ENCODE results near the gene PIAS4. TPM values are rescaled to one million over a fixed set of nuclear protein-coding genes. Genes with fewer than 3 reads are reported as not detected.

Gene PIAS4
- total RNA-seq, 1 donor from 2014 or later = 48.0 TPM

DNA sequence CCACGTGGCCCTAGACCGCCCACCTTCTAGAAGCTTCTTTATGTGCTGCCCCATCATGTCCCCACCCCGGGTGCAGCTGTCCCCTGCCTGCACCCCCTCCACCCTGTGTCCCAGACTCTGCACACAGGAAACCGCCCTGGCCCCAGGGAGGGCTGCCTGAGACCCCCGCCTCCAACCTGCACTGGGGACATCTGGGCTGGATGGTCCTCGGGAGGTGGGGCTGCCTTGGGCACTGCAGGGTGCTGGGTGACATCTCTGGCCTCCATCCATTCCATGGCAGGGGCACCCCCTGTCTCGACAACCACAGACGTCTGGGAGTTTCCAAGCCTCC is 77.0 kb downstream of the PIAS4 start:
- TF ChIP-seq, protein P1, sequence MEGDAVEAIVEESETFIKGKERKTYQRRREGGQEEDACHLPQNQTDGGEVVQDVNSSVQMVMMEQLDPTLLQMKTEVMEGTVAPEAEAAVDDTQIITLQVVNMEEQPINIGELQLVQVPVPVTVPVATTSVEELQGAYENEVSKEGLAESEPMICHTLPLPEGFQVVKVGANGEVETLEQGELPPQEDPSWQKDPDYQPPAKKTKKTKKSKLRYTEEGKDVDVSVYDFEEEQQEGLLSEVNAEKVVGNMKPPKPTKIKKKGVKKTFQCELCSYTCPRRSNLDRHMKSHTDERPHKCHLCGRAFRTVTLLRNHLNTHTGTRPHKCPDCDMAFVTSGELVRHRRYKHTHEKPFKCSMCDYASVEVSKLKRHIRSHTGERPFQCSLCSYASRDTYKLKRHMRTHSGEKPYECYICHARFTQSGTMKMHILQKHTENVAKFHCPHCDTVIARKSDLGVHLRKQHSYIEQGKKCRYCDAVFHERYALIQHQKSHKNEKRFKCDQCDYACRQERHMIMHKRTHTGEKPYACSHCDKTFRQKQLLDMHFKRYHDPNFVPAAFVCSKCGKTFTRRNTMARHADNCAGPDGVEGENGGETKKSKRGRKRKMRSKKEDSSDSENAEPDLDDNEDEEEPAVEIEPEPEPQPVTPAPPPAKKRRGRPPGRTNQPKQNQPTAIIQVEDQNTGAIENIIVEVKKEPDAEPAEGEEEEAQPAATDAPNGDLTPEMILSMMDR (IDR thresholded peaks at IDR 0.05; ENCODE audit: unreplicated experiment) = no peak
- H3K9me3 Mint-ChIP-seq = no peaks in the 10 kb centered on the region
- no peaks in the 10 kb centered on the region for H3K27me3 Mint-ChIP-seq (ENCODE audit: low read depth)
- peak overlapping the region; percentile 53 for H3K4me3 Mint-ChIP-seq
- no peaks in the 10 kb centered on the region for H3K36me3 Mint-ChIP-seq
- no peak for DNase-seq (ENCODE audit: low spot score in 2 of 2, unreplicated experiment in 2 of 2)
- peak overlapping the region; percentile 96 for H3K27ac Mint-ChIP-seq
- peaks cover 22% of the 10 kb centered on the region for H3K4me1 Mint-ChIP-seq

DNA sequence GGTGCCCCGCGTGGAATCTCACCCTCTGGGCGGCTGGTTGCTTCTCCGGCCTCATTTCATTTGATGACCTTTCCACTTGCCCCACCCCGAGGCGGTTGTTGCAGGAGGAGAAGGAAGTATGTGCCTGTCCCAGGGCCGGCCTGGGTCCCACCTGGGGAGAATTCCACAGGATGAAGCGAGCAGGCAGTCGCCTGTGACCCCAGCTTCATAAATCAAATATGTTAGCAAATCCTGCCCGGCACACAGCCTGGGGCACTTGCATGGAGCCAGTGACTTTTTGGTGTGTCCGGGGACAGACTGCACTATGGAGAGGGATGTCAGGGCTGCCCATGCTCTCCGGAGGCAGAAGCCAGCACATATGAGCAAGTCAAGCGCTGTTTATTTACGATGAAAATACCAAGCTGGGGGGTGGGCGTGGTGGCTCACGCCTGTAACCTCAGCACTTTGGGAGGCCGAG is 78.9 kb downstream of the PIAS4 start:
- Mint-ChIP-seq H3K27ac (peak overlapping the region; percentile 64), H3K4me1 (peaks cover 22% of the 10 kb centered on the region), H3K4me3 (no peak overlapping the region), H3K9me3 (no peaks in the 10 kb centered on the region), H3K36me3 (peaks cover 2% of the 10 kb centered on the region), H3K27me3 (ENCODE audit: low read depth) (no peaks in the 10 kb centered on the region)
- TF ChIP-seq, protein P1 (IDR thresholded peaks at IDR 0.05; ENCODE audit: unreplicated experiment) = no peak
- no peak for DNase-seq (ENCODE audit: low spot score in 2 of 2, unreplicated experiment in 2 of 2)

DNA sequence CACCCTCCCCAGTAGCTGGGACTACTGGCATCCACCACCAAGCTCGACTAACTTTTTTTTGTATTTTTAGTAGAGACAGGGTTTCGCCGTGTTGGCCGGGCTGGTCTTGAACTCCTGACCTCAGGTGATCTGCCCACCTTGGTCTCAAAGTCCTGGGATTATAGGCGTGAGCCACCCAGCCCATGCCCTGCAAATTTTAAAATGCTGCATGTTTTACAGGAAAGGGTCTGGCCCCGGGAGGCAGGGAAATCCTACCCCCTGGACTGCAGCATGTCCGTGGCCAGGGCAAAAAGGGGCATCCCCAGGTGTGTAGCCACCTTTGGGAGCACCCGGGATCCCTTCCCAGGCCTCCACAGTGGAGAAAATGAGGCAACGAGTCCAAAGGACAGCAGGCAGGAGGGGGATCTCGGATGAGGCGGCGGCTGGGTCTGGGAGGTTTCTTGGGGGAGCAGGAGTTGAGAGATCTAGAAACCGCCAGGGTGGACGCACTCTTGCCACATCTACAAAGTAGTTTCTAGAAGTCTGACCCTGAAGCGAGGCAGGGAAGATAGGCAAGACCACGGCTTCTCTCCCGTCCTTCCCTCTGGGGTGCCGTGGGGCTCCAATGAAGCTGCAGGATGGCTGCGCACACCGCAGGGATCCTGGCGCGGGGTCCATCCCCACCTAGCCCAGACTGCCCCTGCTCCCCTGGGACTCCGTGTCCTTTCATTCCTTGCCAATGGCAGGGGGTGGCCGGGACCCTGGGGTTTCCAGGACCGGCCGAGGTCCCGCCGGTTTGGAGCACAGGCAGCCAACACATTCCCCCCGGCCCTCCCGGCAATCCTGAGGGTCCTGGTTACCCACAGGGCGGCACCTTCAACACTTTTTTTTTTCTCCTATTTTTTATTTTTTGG is 80.5 kb downstream of the PIAS4 start:
- H3K36me3 Mint-ChIP-seq = peaks cover 2% of the 10 kb centered on the region
- no peaks in the 10 kb centered on the region for H3K9me3 Mint-ChIP-seq
- no peaks in the 10 kb centered on the region for H3K27me3 Mint-ChIP-seq (ENCODE audit: low read depth)
- H3K4me1 Mint-ChIP-seq = peaks cover 20% of the 10 kb centered on the region
- peak overlapping the region; percentile 69 for H3K27ac Mint-ChIP-seq
- TF ChIP-seq, protein P1 (IDR thresholded peaks at IDR 0.05; ENCODE audit: unreplicated experiment) = no peak
- no peak for DNase-seq (ENCODE audit: low spot score in 2 of 2, unreplicated experiment in 2 of 2)
- no peak overlapping the region for H3K4me3 Mint-ChIP-seq

DNA sequence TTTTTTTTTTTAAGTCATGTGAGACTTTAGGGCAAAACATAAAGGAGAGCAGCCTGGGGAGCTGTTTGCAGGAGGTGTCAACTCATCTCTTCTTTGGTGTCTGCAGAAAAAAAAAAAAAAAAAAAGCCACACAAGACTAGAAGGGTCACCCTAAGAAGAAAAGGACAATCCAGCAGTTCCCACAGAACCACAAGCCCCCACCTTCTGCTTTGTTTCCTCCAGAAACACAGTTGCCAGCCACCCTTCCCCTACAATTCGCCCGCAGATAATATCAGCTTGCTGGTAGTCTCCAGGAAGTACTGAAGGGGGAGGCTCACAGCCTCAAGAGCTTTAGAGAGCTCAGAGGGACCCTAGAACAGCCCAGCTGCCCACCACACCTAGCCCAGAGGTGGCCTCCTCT is 81.4 kb downstream of the PIAS4 start:
- Mint-ChIP-seq H3K4me3 (no peak overlapping the region), H3K9me3 (no peaks in the 10 kb centered on the region), H3K27ac (no peak overlapping the region), H3K4me1 (peaks cover 12% of the 10 kb centered on the region), H3K36me3 (peaks cover 7% of the 10 kb centered on the region), H3K27me3 (ENCODE audit: low read depth) (no peaks in the 10 kb centered on the region)
- TF ChIP-seq, protein P1 (IDR thresholded peaks at IDR 0.05; ENCODE audit: unreplicated experiment) = no peak
- DNase-seq (ENCODE audit: low spot score in 2 of 2, unreplicated experiment in 2 of 2) = no peak

Small RNA genes within 50 kb of the gene (microRNA-seq; reads per million reads assigned to microRNA genes)
- not detected for gene MIR637

Other genes with a start within 250 kb of the PIAS4 start
- 22.1 to 25.2 TPM (median 23.5 TPM) in 3 replicates for gene APBA3, start 246.0 kb upstream of the PIAS4 start, total RNA-seq
- 26.8 to 30.2 TPM (median 27.6 TPM) in 3 replicates for gene MRPL54, start 245.1 kb upstream of the PIAS4 start, total RNA-seq
- gene RAX2, start 235.5 kb upstream of the PIAS4 start, total RNA-seq = not detected in 3 replicates
- gene MATK, start 221.4 kb upstream of the PIAS4 start, total RNA-seq = 3.7 to 5.0 TPM (median 4.0 TPM) in 3 replicates
- 2.6 to 3.6 TPM (median 3.0 TPM) in 3 replicates for gene ZFR2, start 138.7 kb upstream of the PIAS4 start, total RNA-seq
- 0.18 TPM in 1 of 3 replicates, not detected in the others for gene ATCAY, start 127.1 kb upstream of the PIAS4 start, total RNA-seq
- gene NMRK2, start 74.7 kb upstream of the PIAS4 start, total RNA-seq = not detected in 3 replicates
- gene DAPK3, start 36.6 kb upstream of the PIAS4 start, total RNA-seq = 127 to 135 TPM (median 131 TPM) in 3 replicates
- gene EEF2, start 22.3 kb upstream of the PIAS4 start, total RNA-seq = 2,808 to 2,923 TPM (median 2,892 TPM) in 3 replicates
- 27.3 to 27.9 TPM (median 27.7 TPM) in 3 replicates for gene ZBTB7A, start 59.2 kb downstream of the PIAS4 start, total RNA-seq
- gene MAP2K2, start 116.4 kb downstream of the PIAS4 start, total RNA-seq = 147 to 161 TPM (median 152 TPM) in 3 replicates
- not detected in 3 replicates for gene CREB3L3, start 145.9 kb downstream of the PIAS4 start, total RNA-seq
- gene SIRT6, start 174.8 kb downstream of the PIAS4 start, total RNA-seq = 25.4 to 31.9 TPM (median 25.6 TPM) in 3 replicates
- gene ANKRD24, start 175.0 kb downstream of the PIAS4 start, total RNA-seq = 0.75 to 0.98 TPM (median 0.86 TPM) in 3 replicates
- 0.22 to 0.96 TPM (median 0.68 TPM) in 3 replicates for gene EBI3, start 221.8 kb downstream of the PIAS4 start, total RNA-seq
- gene YJU2, start 239.3 kb downstream of the PIAS4 start, total RNA-seq = 19.5 to 22.1 TPM (median 21.3 TPM) in 3 replicates